ENCODE results near the gene PEMT. TPM values are rescaled to one million over a fixed set of nuclear protein-coding genes. Genes with fewer than 3 reads are reported as not detected.
A peak's percentile ranks its signal among the peaks of the same experiment; 100 is the strongest.

Gene PEMT
- total and polyA plus RNA-seq, 10 donors = 8.9 to 21.3 (median 14.8) TPM

DNA sequence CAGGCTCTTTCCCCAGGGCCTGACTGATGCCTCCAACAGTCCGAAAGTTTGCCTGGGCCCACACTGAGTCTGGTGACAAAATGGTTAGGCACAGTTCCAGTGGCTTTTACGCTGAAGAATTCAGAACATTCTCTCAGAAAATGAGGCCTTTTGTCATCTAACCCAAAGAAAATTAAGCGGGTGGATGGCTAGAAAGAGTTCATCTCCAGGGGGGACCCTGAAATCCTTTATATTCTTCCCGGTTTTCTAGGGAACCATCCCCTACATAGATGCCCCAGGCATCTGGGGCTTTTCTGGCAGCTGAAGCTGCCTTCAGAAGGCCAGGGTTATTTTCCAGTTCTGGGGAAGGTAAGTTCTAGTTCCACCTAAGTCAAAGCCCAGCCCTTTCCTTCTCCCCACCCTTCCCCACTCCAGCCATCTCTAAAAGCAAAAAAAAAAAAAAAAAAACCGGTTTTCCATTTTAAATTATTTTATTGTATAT lies 97.5 kb downstream of the PEMT start:
- Histone ChIP-seq H3K4me3 (peak overlapping the region in 4 of 8 donors; percentile 54 to 84 (median 68)), H3K27ac (peak overlapping the region in 6 of 8 donors; percentile 81 to 88 (median 84)), H3K9me3 (no peaks in the 10 kb centered on the region), H3K4me1 (peaks cover 18 to 66% (median 44%) of the 10 kb centered on the region in 6 donors), H3K27me3 (replicated peaks in 1 of 7) (peaks cover 0 to 28% (median 17%) of the 10 kb centered on the region in 7 donors), H3K36me3 (peaks cover 0 to 43% (median 15%) of the 10 kb centered on the region in 6 donors)
- DNase-seq = no peak
- intact Hi-C loops (cut with DNase I; ENCODE audit: low total_unique reads) = no loop called here
- TF ChIP-seq, protein P1, sequence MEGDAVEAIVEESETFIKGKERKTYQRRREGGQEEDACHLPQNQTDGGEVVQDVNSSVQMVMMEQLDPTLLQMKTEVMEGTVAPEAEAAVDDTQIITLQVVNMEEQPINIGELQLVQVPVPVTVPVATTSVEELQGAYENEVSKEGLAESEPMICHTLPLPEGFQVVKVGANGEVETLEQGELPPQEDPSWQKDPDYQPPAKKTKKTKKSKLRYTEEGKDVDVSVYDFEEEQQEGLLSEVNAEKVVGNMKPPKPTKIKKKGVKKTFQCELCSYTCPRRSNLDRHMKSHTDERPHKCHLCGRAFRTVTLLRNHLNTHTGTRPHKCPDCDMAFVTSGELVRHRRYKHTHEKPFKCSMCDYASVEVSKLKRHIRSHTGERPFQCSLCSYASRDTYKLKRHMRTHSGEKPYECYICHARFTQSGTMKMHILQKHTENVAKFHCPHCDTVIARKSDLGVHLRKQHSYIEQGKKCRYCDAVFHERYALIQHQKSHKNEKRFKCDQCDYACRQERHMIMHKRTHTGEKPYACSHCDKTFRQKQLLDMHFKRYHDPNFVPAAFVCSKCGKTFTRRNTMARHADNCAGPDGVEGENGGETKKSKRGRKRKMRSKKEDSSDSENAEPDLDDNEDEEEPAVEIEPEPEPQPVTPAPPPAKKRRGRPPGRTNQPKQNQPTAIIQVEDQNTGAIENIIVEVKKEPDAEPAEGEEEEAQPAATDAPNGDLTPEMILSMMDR (IDR thresholded peaks at IDR 0.05 in 8 of 11, conservative IDR thresholded peaks at IDR 0.05 in 3 of 11) = no peak
- TF ChIP-seq POLR2AphosphoS5 (IDR thresholded peaks at IDR 0.05) = no peak
- TF ChIP-seq POLR2A (IDR thresholded peaks at IDR 0.05) = no peak
- WGBS, 5 donors = 70 to 84% (median 78%) methylated on average over 5 of the region's 5 CpGs

DNA sequence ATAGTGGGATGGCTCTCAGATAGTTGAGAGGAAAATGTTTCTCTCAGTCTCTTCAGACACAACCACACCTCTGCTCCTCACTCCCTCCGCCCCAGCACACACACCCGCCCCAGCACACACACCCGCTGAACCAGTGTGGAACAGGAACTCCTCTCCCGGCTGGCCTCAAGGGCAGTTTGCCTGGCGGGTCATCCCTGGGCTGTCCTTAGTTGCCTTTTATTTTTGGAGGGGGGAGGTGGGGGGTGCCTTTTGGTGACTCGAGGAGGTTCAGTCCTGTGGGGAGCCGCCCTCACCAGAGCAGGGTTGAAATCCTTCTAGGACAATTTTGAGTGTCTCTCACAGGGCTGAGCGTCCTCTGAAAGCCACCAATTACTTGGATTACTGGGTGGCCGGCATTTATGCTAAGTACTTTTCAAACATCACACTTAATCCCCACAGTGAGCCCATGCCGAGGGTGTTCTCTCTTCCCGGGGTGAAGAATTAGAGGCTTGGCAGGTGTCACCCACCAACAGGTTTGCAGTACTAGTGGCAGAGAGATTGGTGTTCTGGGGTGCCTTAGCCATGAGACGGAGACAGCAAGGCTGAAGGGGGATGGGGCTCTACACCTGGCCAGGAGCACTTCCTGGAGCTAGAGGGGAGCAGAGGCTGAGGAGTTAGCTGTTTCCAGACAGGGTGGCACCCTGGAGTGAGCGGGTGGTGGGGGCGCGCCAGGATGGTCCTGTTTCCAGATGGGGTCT lies 98.1 kb downstream of the PEMT start:
- H3K27ac ChIP-seq = peak overlapping the region in 6 of 8 donors; percentile 14 to 88 (median 84)
- peak overlapping the region in 3 of 8 donors; percentile 54 to 84 (median 70) for H3K4me3 ChIP-seq
- intact Hi-C loops (cut with DNase I; ENCODE audit: low total_unique reads) = no loop called here
- peak; percentile 76 for DNase-seq
- 56 to 71% (median 66%) methylated on average over 15 of the region's 15 CpGs for WGBS, 5 donors
- peaks cover 0 to 49% (median 15%) of the 10 kb centered on the region in 6 donors for H3K36me3 ChIP-seq
- H3K4me1 ChIP-seq = peaks cover 18 to 66% (median 44%) of the 10 kb centered on the region in 6 donors
- TF ChIP-seq, protein P1 (IDR thresholded peaks at IDR 0.05 in 8 of 11, conservative IDR thresholded peaks at IDR 0.05 in 3 of 11) = no peak
- peak in 2 of 3 donors; percentile 3 to 25 for TF ChIP-seq POLR2AphosphoS5 (IDR thresholded peaks at IDR 0.05)
- TF ChIP-seq POLR2A (IDR thresholded peaks at IDR 0.05) = no peak
- H3K27me3 ChIP-seq (replicated peaks in 1 of 7) = peaks cover 0 to 28% (median 17%) of the 10 kb centered on the region in 7 donors
- H3K9me3 ChIP-seq = no peaks in the 10 kb centered on the region

DNA sequence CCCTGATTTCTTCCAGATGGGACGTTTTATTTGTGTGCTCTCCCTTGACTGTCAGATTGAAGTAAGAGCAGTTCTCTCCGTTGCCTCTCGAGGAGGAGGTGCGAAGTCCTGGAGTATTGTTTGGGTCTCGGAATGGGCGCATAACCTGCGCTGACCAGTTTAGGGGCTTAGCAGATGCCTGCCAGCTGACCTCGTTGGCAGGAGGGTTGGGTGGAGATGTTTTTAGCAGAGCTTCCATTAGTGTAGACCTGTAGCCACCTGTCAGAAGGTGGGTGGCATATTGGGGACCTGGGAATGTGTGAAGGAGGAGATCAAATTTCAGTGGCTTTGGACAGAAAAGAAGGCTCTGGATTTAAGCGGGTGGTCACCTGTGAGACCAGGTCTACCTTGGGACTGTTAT lies 98.9 kb downstream of the PEMT start:
- Histone ChIP-seq H3K9me3 (no peaks in the 10 kb centered on the region), H3K27me3 (replicated peaks in 1 of 7) (peaks cover 0 to 28% (median 17%) of the 10 kb centered on the region in 7 donors), H3K36me3 (peaks cover under 1 to 57% (median 19%) of the 10 kb centered on the region in 6 donors), H3K27ac (peak overlapping the region in 6 of 8 donors; percentile 1 to 88 (median 83)), H3K4me1 (peaks cover 18 to 65% (median 44%) of the 10 kb centered on the region in 6 donors), H3K4me3 (no peak overlapping the region)
- intact Hi-C loops (cut with DNase I; ENCODE audit: low total_unique reads) = no loop called here
- TF ChIP-seq, protein P1 (IDR thresholded peaks at IDR 0.05 in 8 of 11, conservative IDR thresholded peaks at IDR 0.05 in 3 of 11) = no peak
- no peak for TF ChIP-seq POLR2A (IDR thresholded peaks at IDR 0.05)
- TF ChIP-seq POLR2AphosphoS5 (IDR thresholded peaks at IDR 0.05) = no peak
- WGBS, 5 donors = 91 to 94% (median 94%) methylated on average over 9 of the region's 9 CpGs
- no peak for DNase-seq

DNA sequence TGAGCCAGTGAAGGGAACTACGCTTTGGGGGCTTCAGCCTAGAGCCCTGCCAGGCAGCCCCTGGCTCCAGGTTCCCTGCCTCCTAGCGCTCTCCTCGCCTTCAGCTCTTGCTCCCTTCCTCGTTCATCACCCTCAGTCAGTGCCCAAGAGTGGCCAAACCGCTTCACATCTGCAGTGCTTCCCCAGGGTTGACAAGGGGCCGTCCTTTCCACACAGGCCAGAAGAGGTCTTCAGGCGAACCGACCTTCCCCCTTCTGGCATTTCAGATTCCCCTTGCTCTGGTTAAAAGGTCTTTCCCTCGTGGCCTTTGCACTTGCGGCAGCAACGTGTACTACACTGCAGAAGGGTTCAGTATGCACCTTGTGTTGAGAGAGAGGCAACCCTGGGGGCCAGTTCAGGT lies 99.4 kb downstream of the PEMT start:
- H3K27me3 ChIP-seq (replicated peaks in 1 of 7) = peaks cover 0 to 27% (median 17%) of the 10 kb centered on the region in 7 donors
- no peak overlapping the region for H3K4me3 ChIP-seq
- no peak for DNase-seq
- 82 to 90% (median 88%) methylated on average over 11 of the region's 11 CpGs for WGBS, 5 donors
- peaks cover 2 to 62% (median 23%) of the 10 kb centered on the region in 6 donors for H3K36me3 ChIP-seq
- H3K9me3 ChIP-seq = no peaks in the 10 kb centered on the region
- H3K4me1 ChIP-seq = peaks cover 16 to 60% (median 41%) of the 10 kb centered on the region in 6 donors
- intact Hi-C loops (cut with DNase I; ENCODE audit: low total_unique reads) = no loop called here
- H3K27ac ChIP-seq = no peak overlapping the region
- no peak for TF ChIP-seq POLR2A (IDR thresholded peaks at IDR 0.05)
- TF ChIP-seq, protein P1 (IDR thresholded peaks at IDR 0.05 in 8 of 11, conservative IDR thresholded peaks at IDR 0.05 in 3 of 11) = no peak
- TF ChIP-seq POLR2AphosphoS5 (IDR thresholded peaks at IDR 0.05) = no peak
